HepG2 (cell line): ENCODE data around the gene HNRNPF. TPM values are rescaled to one million over a fixed set of nuclear protein-coding genes. Genes with fewer than 3 reads are reported as not detected.

Experiments
- ATAC-seq: fragments of 200-7000 bp; cut with Tn5 transposase; 3 replicates; pipeline ENCODE4 v1.9.1; 2020; ENCODE audit warnings: mild to moderate bottlenecking, moderate library complexity
- BruUV-seq: library from RNA; stranded (reverse); fragments of 400-500 nt; replicated peaks from 2 replicates; lab custom pipeline; 2021; lab: Mats Ljungman, UMichigan
- CTCF ChIA-PET: fragments of 300-600 bp; formaldehyde crosslinking; extraction: SDS; loops from one replicate; lab custom pipeline; 2021; ENCODE audit warnings: low total read pairs, inconsistent platforms, low intra/inter-chr PET ratio; lab: Yijun Ruan, JAX
- POLR2A ChIA-PET: fragments of 350-600 bp; sonication (Branson Sonifier 250); formaldehyde crosslinking; loops from one replicate; lab custom pipeline; 2020; ENCODE audit warnings: antibody characterized with exemption, inconsistent platforms; lab: Yijun Ruan, JAX
- DNase-seq: peaks from one replicate; pipeline ENCODE4 v3.0.0-alpha.2; 2015; ENCODE audit warnings: low spot score
- FAIRE-seq: peaks from 3 replicates; lab custom pipeline; 2011; peaks lifted over from hg19 to GRCh38; lab: Jason Lieb, UNC
- H2AFZ ChIP-seq: one replicate; pipeline ENCODE4 v1.6.1; 2011; ENCODE audit warnings: low read length, inconsistent platforms
- H3K27ac ChIP-seq: fragments of 300-600 bp; 3 replicates; pipeline ENCODE4 v1.8.0; 2011; ENCODE audit warnings: mixed run types, mild to moderate bottlenecking, mixed read lengths, low read length, inconsistent platforms; ENCODE audit not compliant: insufficient read depth; ENCODE audit errors: extremely low read length
- H3K27me3 ChIP-seq, 2 experiments: fragments of 200-600 bp in 1 of 2; 2 replicates in 1 of 2; 3 replicates in 1 of 2; pipeline versions ENCODE4 v1.6.0 to v1.8.0; 2011; ENCODE audit warnings: low read length in 2 of 2, mild to moderate bottlenecking in 2 of 2, moderate library complexity in 2 of 2, inconsistent platforms in 1 of 2; ENCODE audit not compliant: insufficient read depth in 2 of 2, control insufficient read depth in 1 of 2
- H3K36me3 ChIP-seq, 2 experiments: fragments of 200-600 bp in 1 of 2; replicated peaks in 1 of 2; 2 replicates in 1 of 2; 3 replicates in 1 of 2; pipeline versions ENCODE4 v1.5.1 to v1.8.0; 2011; ENCODE audit warnings: low read length in 2 of 2, inconsistent platforms in 1 of 2; ENCODE audit not compliant: insufficient read depth in 2 of 2, control insufficient read depth in 1 of 2
- H3K4me1 ChIP-seq: 2 replicates; pipeline ENCODE4 v1.5.1; 2012; ENCODE audit warnings: low read length, inconsistent platforms; ENCODE audit not compliant: insufficient read depth
- H3K4me2 ChIP-seq: 2 replicates; pipeline ENCODE4 v1.6.0; 2011; ENCODE audit warnings: low read depth, low read length, inconsistent platforms
- H3K4me3 ChIP-seq, 3 experiments: fragments of 200-600 bp in 1 of 3; sonication (generic), shearing (Covaris generic) in 1 of 3; replicated peaks in 1 of 3; 2 replicates each; pipeline ENCODE4 v1.5.1; 2011 to 2016; ENCODE audit warnings: low read length in 3 of 3, inconsistent platforms in 2 of 3, low read depth in 2 of 3, mild to moderate bottlenecking in 2 of 3, control low read depth in 1 of 3, mixed read lengths in 1 of 3; ENCODE audit not compliant: insufficient read depth in 1 of 3
- H3K79me2 ChIP-seq: one replicate; pipeline ENCODE4 v1.6.1; 2011; ENCODE audit warnings: low read length, inconsistent platforms; ENCODE audit not compliant: insufficient read depth
- H3K9ac ChIP-seq: 2 replicates; pipeline ENCODE4 v1.6.0; 2011; ENCODE audit warnings: mild to moderate bottlenecking, low read depth, low read length, inconsistent platforms; ENCODE audit not compliant: insufficient read depth
- H3K9me3 ChIP-seq: 2 replicates; pipeline ENCODE4 v1.5.1; 2012; ENCODE audit warnings: mild to moderate bottlenecking, low read length
- H4K20me1 ChIP-seq: 2 replicates; pipeline ENCODE4 v1.6.0; 2011; ENCODE audit warnings: inconsistent platforms, mild to moderate bottlenecking, low read length, moderate library complexity; ENCODE audit not compliant: insufficient read depth
- CENPBD1 ChIP-seq: sonication (generic); formaldehyde crosslinking; IDR thresholded peaks from 2 replicates; pipeline ENCODE4 v1.8.0; 2022; ENCODE audit warnings: missing genetic modification reagents, low read depth, mild to moderate bottlenecking, borderline replicate concordance
- CREB3 ChIP-seq: sonication (generic); formaldehyde crosslinking; IDR thresholded peaks from 2 replicates; pipeline ENCODE4 v1.5.0; 2020; ENCODE audit warnings: missing genetic modification reagents
- ETS1 ChIP-seq: sonication (generic); formaldehyde crosslinking; IDR thresholded peaks from 2 replicates; pipeline ENCODE4 v1.4.0; 2020; ENCODE audit warnings: missing genetic modification reagents
- GTF2F1 ChIP-seq: fragments of 150-350 bp; IDR thresholded peaks from 2 replicates; pipeline ENCODE4 v1.6.1; 2014; ENCODE audit warnings: low read length
- KDM3A ChIP-seq: IDR thresholded peaks from 2 replicates; pipeline ENCODE4 v1.6.1; 2018; ENCODE audit warnings: low read depth, missing compliant biosample characterization
- KLF16 ChIP-seq, 2 experiments: sonication (generic) in 1 of 2; formaldehyde crosslinking in 1 of 2; IDR thresholded peaks; 2 replicates each; pipeline versions ENCODE4 v1.6.1 to v1.8.0; 2016 to 2023; ENCODE audit warnings: missing genetic modification reagents in 2 of 2, missing compliant biosample characterization in 1 of 2
- MTERF4 ChIP-seq: sonication (generic); formaldehyde crosslinking; IDR thresholded peaks from 2 replicates; pipeline ENCODE4 v1.8.0; 2023; ENCODE audit warnings: mild to moderate bottlenecking, missing genetic modification reagents
- MXI1 ChIP-seq: IDR thresholded peaks from 3 replicates; pipeline ENCODE4 v1.6.1; 2012; ENCODE audit warnings: low read depth, low read length, inconsistent platforms, borderline replicate concordance
- PHB2 ChIP-seq: fragments of 450-650 bp; IDR thresholded peaks from 2 replicates; pipeline ENCODE4 v1.6.1; 2018; ENCODE audit not compliant: partially characterized antibody
- RNF2 ChIP-seq: fragments of 450-650 bp; conservative IDR thresholded peaks from 2 replicates; pipeline ENCODE4 v1.6.1; 2016; ENCODE audit warnings: low read depth
- WIZ ChIP-seq: sonication (generic); formaldehyde crosslinking; IDR thresholded peaks from 2 replicates; pipeline ENCODE4 v1.5.1; 2020; ENCODE audit warnings: mild to moderate bottlenecking, missing genetic modification reagents
- ZHX1 ChIP-seq: sonication (generic); formaldehyde crosslinking; IDR thresholded peaks from 2 replicates; pipeline ENCODE4 v1.8.1; 2022; ENCODE audit warnings: low read depth, mild to moderate bottlenecking, missing genetic modification reagents
- ZNF264 ChIP-seq: sonication (generic); formaldehyde crosslinking; IDR thresholded peaks from 2 replicates; pipeline ENCODE4 v1.4.0; 2020; ENCODE audit warnings: missing genetic modification reagents
- ZNF292 ChIP-seq: sonication (generic); formaldehyde crosslinking; IDR thresholded peaks from 2 replicates; pipeline ENCODE4 v1.8.1; 2022; ENCODE audit warnings: mild to moderate bottlenecking, low read depth, missing genetic modification reagents, borderline replicate concordance
- ZNF552 ChIP-seq: sonication (generic); formaldehyde crosslinking; IDR thresholded peaks from 2 replicates; pipeline ENCODE4 v1.9.0; 2022; ENCODE audit warnings: missing genetic modification reagents, mild to moderate bottlenecking, borderline replicate concordance
- ZNF772 ChIP-seq: sonication (generic); formaldehyde crosslinking; IDR thresholded peaks from 2 replicates; pipeline ENCODE4 v1.5.0; 2020; ENCODE audit warnings: mild to moderate bottlenecking, missing genetic modification reagents
- WGBS: methylation state at CpG from one replicate; pipeline ENCODE4 v1.1.6; 2017; ENCODE audit warnings: low lambda C conversion rate; 5-methylcytosine and 5-hydroxymethylcytosine counted together
- in situ Hi-C: cut with HindIII; loops from 2 replicates; pipeline ENCODE4 v1.10.0; 2017; ENCODE audit warnings: low pct_unique_long_range_greater_than_20kb; ENCODE audit not compliant: extremely low pct_ligation_motif_present
- intact Hi-C: fragments of 100-400 bp; cut with micrococcal nuclease; formaldehyde crosslinking; loops from one replicate; pipeline ENCODE4 v1.10.0; 2022; ENCODE audit not compliant: unreplicated experiment
- polyA plus RNA-seq, 8 experiments: library from polyadenylated mRNA; depleted of rRNA in 3 of 8; stranded (reverse) in 7 of 8; unstranded in 1 of 8; fragments of >200 nt; fragmentation: Illumina TruSeq in 4 of 8; extraction: Trizol in 4 of 8; gene quantifications; 2 replicates each; pipeline versions ENCODE4 v1.2.1 to v1.2.3, GENCODE V29; 2011 to 2016; ENCODE audit warnings: low read depth in 4 of 8, missing spikeins in 1 of 8, mixed read lengths in 1 of 8; ENCODE audit not compliant: insufficient read depth in 1 of 8
- total RNA-seq, 5 experiments: library from RNA; depleted of rRNA; stranded (reverse); fragments of >200 nt; fragmentation: Illumina TruSeq; extraction: Trizol; gene quantifications; 2 replicates each; pipeline ENCODE4 v1.2.3, GENCODE V29; 2016; ENCODE audit warnings: low read depth in 1 of 5

The HNRNPF gene
- total and polyA plus RNA-seq, 2 of the 13 experiments (the other 11 are each of a cell fraction or from before 2014, with no cell fraction given): 166 to 308 TPM

GRCh38 chr10:43377424-43377883, 31.5 kb downstream of the HNRNPF start:
- Histone ChIP-seq H3K4me2 (peak overlapping the region; percentile 94), H3K27me3 (0 out of 5 replicates have a peak, but pooled peaks cover 0 to 8% of the 10 kb centered on the region in 2 experiments), H3K4me1 (peaks cover 29% of the 10 kb centered on the region), H3K79me2 (no peaks in the 10 kb centered on the region), H3K27ac (no peak overlapping the region), H3K36me3 (no peaks in the 10 kb centered on the region), H3K4me3 (peak overlapping the region; percentile 16 to 72 (median 51); a peak in 5 of 6 replicates), H3K9ac (peak overlapping the region; percentile 42), H3K9me3 (no peaks in the 10 kb centered on the region), H2AFZ (no peak overlapping the region), H4K20me1 (no peaks in the 10 kb centered on the region)
- 0% methylated on average over 10 of the region's 13 CpGs for WGBS
- FAIRE-seq (peak; percentile 70), ATAC-seq (peak; percentile 96), DNase-seq (peak; percentile 67)
- in situ Hi-C loops: no loop called here
- no TSS peak for BruUV-seq
- intact Hi-C loops: no loop called here
- ChIA-PET POLR2A (interaction anchor here (0.7 to 1.0 kb wide), 2 partner anchors 17 to 19 kb away, joined by 4 read pairs; no protein-coding TSS in a partner anchor), CTCF (interaction anchor here (2.0 kb wide), 1 partner anchor 84 kb away, joined by 16 read pairs; no protein-coding TSS in a partner anchor)
- TF ChIP-seq GTF2F1 (no peak), CENPBD1 (no peak), PHB2 (no peak), CREB3 (CRISPR knock-in tag) (no peak), ZHX1 (CRISPR knock-in tag) (no peak), ZNF264 (CRISPR knock-in tag) (no peak), KDM3A (no peak), MXI1 (no peak), RNF2 (no peak), KLF16 (CRISPR knock-in tag; IDR thresholded peaks at IDR 0.05) (no peak), ZNF772 (CRISPR knock-in tag) (no peak; the same call in 1 of the 2 replicates), MTERF4 (CRISPR knock-in tag) (no peak), ETS1 (no peak), ZNF292 (peak; percentile 71; the same call in 1 of the 2 replicates), ZNF552 (CRISPR knock-in tag) (no peak), WIZ (no peak)
